Trophoblast cell (in vitro differentiated cells and primary cell): ENCODE results near the gene CTH.
"Not testable (repeated sequence)": the region's sequence is repeated elsewhere in the genome, so short reads cannot be mapped to it uniquely, and the experiment has no call there.

Source experiments
- DNase-seq, 2 donors: peaks; one replicate each; pipeline ENCODE4 v3.0.0-alpha.2; 2016
- H2AFZ ChIP-seq: 2 replicates; pipeline ENCODE4 v1.6.1; 2013; ENCODE audit warnings: low read length, moderate library complexity, mild to moderate bottlenecking; ENCODE audit not compliant: insufficient read depth, poor library complexity
- H2AK5ac ChIP-seq: 2 replicates; pipeline ENCODE4 v1.6.1; 2013; ENCODE audit warnings: mild to moderate bottlenecking, low read length
- H2BK120ac ChIP-seq: 2 replicates; pipeline ENCODE4 v1.6.1; 2013; ENCODE audit warnings: low read length, mild to moderate bottlenecking, moderate library complexity; ENCODE audit not compliant: insufficient read depth, poor library complexity
- H2BK12ac ChIP-seq: 2 replicates; pipeline ENCODE4 v1.6.1; 2013; ENCODE audit warnings: mild to moderate bottlenecking, low read length, moderate library complexity
- H2BK5ac ChIP-seq: 2 replicates; pipeline ENCODE4 v1.6.1; 2013; ENCODE audit warnings: low read length, low read depth, moderate library complexity, mild to moderate bottlenecking; ENCODE audit not compliant: poor library complexity
- H3K14ac ChIP-seq: 2 replicates; pipeline ENCODE4 v1.6.1; 2013; ENCODE audit warnings: mild to moderate bottlenecking, low read length
- H3K18ac ChIP-seq: 2 replicates; pipeline ENCODE4 v1.6.1; 2013; ENCODE audit warnings: mild to moderate bottlenecking, low read length
- H3K23ac ChIP-seq: 2 replicates; pipeline ENCODE4 v1.6.1; 2013; ENCODE audit warnings: low read length
- H3K27ac ChIP-seq: 2 replicates; pipeline ENCODE4 v1.5.1; 2013; ENCODE audit warnings: low read depth, mild to moderate bottlenecking, inconsistent platforms, low read length, moderate library complexity
- H3K27me3 ChIP-seq: 2 replicates; pipeline ENCODE4 v1.6.1; 2013; ENCODE audit warnings: inconsistent platforms, mild to moderate bottlenecking, low read length, moderate library complexity; ENCODE audit not compliant: insufficient read depth
- H3K36me3 ChIP-seq, 2 experiments: 1 replicate in 1 of 2; 2 replicates in 1 of 2; pipeline ENCODE4 v1.6.1; 2013; ENCODE audit warnings: low read length in 2 of 2, mild to moderate bottlenecking in 2 of 2, moderate library complexity in 1 of 2; ENCODE audit not compliant: insufficient read depth in 2 of 2, control insufficient read depth in 1 of 2
- H3K4ac ChIP-seq: 2 replicates; pipeline ENCODE4 v1.6.1; 2013; ENCODE audit warnings: low read depth, mild to moderate bottlenecking, low read length, moderate library complexity
- H3K4me1 ChIP-seq, 2 experiments: 1 replicate in 1 of 2; 2 replicates in 1 of 2; pipeline ENCODE4 v1.6.1; 2013; ENCODE audit warnings: low read length in 2 of 2, mild to moderate bottlenecking in 2 of 2, moderate library complexity in 1 of 2; ENCODE audit not compliant: insufficient read depth in 2 of 2, control insufficient read depth in 1 of 2
- H3K4me2 ChIP-seq: 2 replicates; pipeline ENCODE4 v1.6.1; 2013; ENCODE audit warnings: inconsistent platforms, mild to moderate bottlenecking, low read length, moderate library complexity
- H3K4me3 ChIP-seq: 2 replicates; pipeline ENCODE4 v1.5.1; 2013; ENCODE audit warnings: mild to moderate bottlenecking, low read depth, low read length, inconsistent platforms
- H3K79me1 ChIP-seq: one replicate; pipeline ENCODE4 v1.6.1; 2013; ENCODE audit warnings: low read length
- H3K79me2 ChIP-seq: 2 replicates; pipeline ENCODE4 v1.6.1; 2013; ENCODE audit warnings: low read length, mild to moderate bottlenecking; ENCODE audit not compliant: control insufficient read depth, insufficient read depth, poor library complexity
- H3K9ac ChIP-seq: 2 replicates; pipeline ENCODE4 v1.6.1; 2013; ENCODE audit warnings: mild to moderate bottlenecking, low read length
- H3K9me3 ChIP-seq: 2 replicates; pipeline ENCODE4 v1.6.1; 2013; ENCODE audit warnings: low read depth, mild to moderate bottlenecking, control low read depth, inconsistent platforms, low read length; ENCODE audit not compliant: insufficient read depth
- H4K12ac ChIP-seq: 2 replicates; pipeline ENCODE4 v1.6.1; 2013; ENCODE audit warnings: low read depth, mild to moderate bottlenecking, low read length, moderate library complexity
- H4K8ac ChIP-seq: 2 replicates; pipeline ENCODE4 v1.6.1; 2013; ENCODE audit warnings: low read depth, mild to moderate bottlenecking, low read length, moderate library complexity
- H4K91ac ChIP-seq: one replicate; pipeline ENCODE4 v1.6.1; 2013; ENCODE audit warnings: low read depth, mild to moderate bottlenecking, low read length, moderate library complexity
- WGBS: extraction: QIAGEN DNeasy Blood & Tissue Kit; methylation state at CpG from one replicate; pipeline ENCODE4 v1.1.7; 2013; ENCODE audit warnings: missing lambda C conversion rate; ENCODE audit not compliant: insufficient read length, insufficient coverage; ENCODE audit errors: extremely low coverage; 5-methylcytosine and 5-hydroxymethylcytosine counted together

The CTH gene

GRCh38 chr1:70366997-70367396 lies 44.1 kb upstream of the CTH start:
- not testable (repeated sequence) for H3K4me3 ChIP-seq, H3K79me2 ChIP-seq, H4K8ac ChIP-seq, H3K18ac ChIP-seq, H3K4me1 ChIP-seq, H3K9ac ChIP-seq, H3K14ac ChIP-seq, H3K27ac ChIP-seq, H3K9me3 ChIP-seq, H2BK12ac ChIP-seq, H4K12ac ChIP-seq, H3K36me3 ChIP-seq, H3K4ac ChIP-seq, DNase-seq, H4K91ac ChIP-seq, H3K4me2 ChIP-seq, H2BK5ac ChIP-seq, H3K27me3 ChIP-seq, H3K23ac ChIP-seq, H2AFZ ChIP-seq, H3K79me1 ChIP-seq, H2AK5ac ChIP-seq, H2BK120ac ChIP-seq
- no CpG with 5 or more reads among the region's 3 CpGs for WGBS

GRCh38 chr1:70367397-70367796 lies 43.7 kb upstream of the CTH start:
- WGBS, result no CpG with 5 or more reads among the region's 5 CpGs
- not testable (repeated sequence) for H3K4me2 ChIP-seq, H2AFZ ChIP-seq, H3K79me2 ChIP-seq, H2AK5ac ChIP-seq, H3K4me3 ChIP-seq, H3K14ac ChIP-seq, H3K27ac ChIP-seq, H2BK120ac ChIP-seq, H3K4me1 ChIP-seq, H4K91ac ChIP-seq, H3K9me3 ChIP-seq, H2BK12ac ChIP-seq, H3K23ac ChIP-seq, H3K36me3 ChIP-seq, H3K9ac ChIP-seq, H4K8ac ChIP-seq, H3K18ac ChIP-seq, H3K4ac ChIP-seq, H3K27me3 ChIP-seq, H4K12ac ChIP-seq, H3K79me1 ChIP-seq, H2BK5ac ChIP-seq
- DNase-seq, result peak in 1 of 2 donors; percentile 23

- not testable (repeated sequence) for H3K79me2 ChIP-seq, H3K18ac ChIP-seq, H3K4me2 ChIP-seq, H2AK5ac ChIP-seq, H3K36me3 ChIP-seq, H3K4ac ChIP-seq, H3K79me1 ChIP-seq, H3K23ac ChIP-seq, H2BK120ac ChIP-seq, H4K12ac ChIP-seq, H4K91ac ChIP-seq, H3K9ac ChIP-seq, H3K4me3 ChIP-seq, H3K4me1 ChIP-seq, H3K9me3 ChIP-seq, H3K14ac ChIP-seq, H3K27ac ChIP-seq, H2BK12ac ChIP-seq, H2AFZ ChIP-seq, H4K8ac ChIP-seq, H3K27me3 ChIP-seq, H2BK5ac ChIP-seq
- peak in 1 of 2 donors; percentile 17 for DNase-seq
- WGBS, result no CpG with 5 or more reads among the region's 3 CpGs
Observed at GRCh38 chr1:70371586-70371985, 39.5 kb upstream of the CTH start.

GRCh38 chr1:70372426-70372825 lies 38.6 kb upstream of the CTH start:
- no peak overlapping the region for H3K27ac ChIP-seq

More at GRCh38 chr1:70372426-70372825, 38.6 kb upstream of the CTH start:
- H2BK12ac ChIP-seq, result no peak overlapping the region
- H3K14ac ChIP-seq, result no peak overlapping the region
- H3K79me1 ChIP-seq, result no peaks in the 10 kb centered on the region
- H4K12ac ChIP-seq, result no peak overlapping the region
- H4K8ac ChIP-seq, result no peak overlapping the region
- H2BK120ac ChIP-seq, result no peak overlapping the region
- H3K9ac ChIP-seq, result no peak overlapping the region
- no peak overlapping the region for H4K91ac ChIP-seq
- H3K4me3 ChIP-seq, result no peak overlapping the region
- no peak overlapping the region for H3K23ac ChIP-seq
- no peak overlapping the region for H2AFZ ChIP-seq
- no peak overlapping the region for H2AK5ac ChIP-seq
- no peak overlapping the region for H3K4ac ChIP-seq
- no peak overlapping the region for H3K4me2 ChIP-seq
- no peaks in the 10 kb centered on the region for H3K4me1 ChIP-seq
- no peaks in the 10 kb centered on the region for H3K79me2 ChIP-seq
- no peak for DNase-seq
- no peak overlapping the region for H3K18ac ChIP-seq
- H3K9me3 ChIP-seq, result no peaks in the 10 kb centered on the region
- WGBS, result no CpG with 5 or more reads among the region's 4 CpGs
- H3K36me3 ChIP-seq, result peaks cover 1 to 4% of the 10 kb centered on the region in 2 experiments
- H3K27me3 ChIP-seq, result no peaks in the 10 kb centered on the region
- no peak overlapping the region for H2BK5ac ChIP-seq
